Anterior cingulate cortex (tissue), 58 donors: ENCODE results near the gene ALDH1A3.

Source experiments
- DNase-seq, 58 donors: peaks; one replicate each; lab custom pipeline; 2025; lab: John Stamatoyannopoulos, UW

The ALDH1A3 gene

DNA sequence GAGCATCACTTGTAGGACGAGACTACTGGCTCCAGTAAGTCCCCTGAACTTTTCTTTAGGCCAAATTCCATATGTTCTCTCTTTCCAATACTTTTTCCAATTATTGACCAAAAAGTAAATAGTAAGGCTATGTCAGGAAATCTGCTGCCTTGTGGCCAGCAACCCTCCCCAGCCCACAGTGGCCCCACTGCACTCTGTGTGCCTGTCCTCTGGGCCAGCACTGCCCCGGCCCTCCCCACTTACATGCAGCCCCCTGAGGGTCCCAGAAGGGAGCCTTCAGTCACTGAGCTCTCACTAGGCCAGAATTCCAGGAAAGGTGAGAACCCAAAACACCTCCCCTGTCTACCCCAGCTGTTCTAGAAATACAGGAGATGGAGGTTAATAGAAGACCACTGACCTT lies 21.3 kb upstream of the ALDH1A3 start:
- no peak for DNase-seq

DNA sequence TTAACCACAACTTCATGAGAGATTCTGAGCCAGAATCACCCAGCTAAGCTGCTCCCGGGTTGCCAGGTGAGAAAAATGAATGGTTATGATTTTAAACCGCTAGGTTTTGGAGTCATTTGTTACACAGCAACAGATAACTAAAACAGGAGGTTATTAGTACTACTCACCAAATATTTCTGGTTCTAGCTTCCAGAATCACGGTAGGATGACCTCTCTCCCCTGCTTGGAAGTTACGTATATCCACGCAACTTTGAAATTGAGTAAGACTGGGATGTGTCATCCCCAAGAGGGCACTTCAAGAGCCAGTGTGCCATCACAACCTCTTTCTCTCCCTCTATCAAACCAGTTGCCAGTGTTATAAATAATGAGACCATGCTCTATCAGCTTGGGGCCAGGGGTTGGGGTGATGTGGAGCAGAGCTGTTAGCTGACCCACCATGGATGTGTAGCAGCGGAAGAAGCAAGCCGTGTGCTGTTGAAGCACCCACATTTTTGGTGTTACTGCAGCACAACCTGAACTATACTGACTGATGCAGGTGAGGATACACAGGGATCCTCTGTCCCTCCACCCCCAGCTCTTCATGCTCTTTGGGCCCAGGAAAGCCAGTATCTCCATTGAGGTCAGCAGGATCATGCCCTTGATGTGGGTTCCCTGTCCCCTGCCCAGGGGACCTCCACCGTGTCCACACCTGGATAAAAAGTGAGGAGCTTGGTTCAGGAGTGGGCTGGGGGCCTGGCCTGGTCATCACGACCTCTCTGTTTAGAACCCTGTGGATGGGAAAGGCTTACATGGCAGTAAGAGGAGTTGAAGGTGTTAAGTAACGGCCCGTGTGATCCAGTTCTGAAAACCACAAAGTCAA lies 19.4 kb upstream of the ALDH1A3 start:
- no peak for DNase-seq

DNA sequence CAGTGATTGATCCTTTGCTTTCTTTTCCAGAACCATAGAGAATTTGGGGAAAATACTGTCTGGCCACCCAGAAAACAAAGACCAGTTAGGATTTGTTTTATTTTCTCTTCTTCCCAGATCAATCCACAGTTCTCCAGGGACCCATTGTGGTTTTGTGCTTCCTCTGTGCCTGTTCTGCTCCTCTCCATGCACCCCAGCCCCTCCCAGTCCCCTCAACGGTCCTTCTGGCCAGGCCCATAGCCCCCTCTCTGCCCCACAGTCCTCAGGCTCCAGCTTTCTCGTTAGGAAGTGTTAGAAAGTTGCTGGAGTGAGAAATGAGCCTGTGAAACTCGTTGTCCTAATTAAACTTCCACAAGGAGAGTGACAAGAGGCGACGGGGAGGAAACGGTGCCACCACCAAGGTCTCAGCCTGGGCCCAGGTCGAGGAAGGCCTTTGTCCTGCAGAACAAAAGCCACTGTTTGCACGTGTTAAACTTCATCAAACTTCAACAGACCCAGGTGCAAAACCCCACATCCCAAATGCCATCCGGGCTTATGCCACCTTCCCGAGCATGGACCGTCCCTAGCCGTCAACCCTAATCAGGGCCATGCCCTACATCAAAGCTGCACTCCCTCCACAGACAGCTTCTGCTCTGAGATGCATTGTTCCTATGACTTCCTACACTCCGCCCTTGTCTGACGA lies 18.7 kb upstream of the ALDH1A3 start:
- DNase-seq: no peak

DNA sequence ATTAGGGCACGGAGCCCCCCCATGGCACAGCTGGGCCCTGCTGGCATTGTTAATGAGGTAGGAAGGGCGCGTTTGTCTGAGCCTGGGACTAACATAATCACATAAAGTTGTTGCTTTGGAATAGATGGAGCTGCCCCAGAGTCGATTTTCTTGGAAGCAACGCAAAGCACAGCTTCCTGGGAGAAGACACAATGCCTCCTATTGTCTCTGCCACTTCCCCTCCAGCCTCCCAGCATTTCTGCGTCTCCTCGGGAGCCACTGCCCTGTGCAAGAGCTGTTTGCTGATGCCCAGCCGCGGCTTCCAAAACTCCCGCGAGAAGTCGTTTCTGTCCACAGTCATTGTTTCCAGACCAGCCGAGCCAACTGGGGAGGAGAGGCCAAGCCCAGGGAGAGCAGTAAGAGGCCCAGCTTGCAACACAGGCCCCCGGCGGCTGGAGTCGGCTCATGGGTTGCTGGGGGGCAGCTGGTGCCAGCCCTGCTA lies 18.1 kb upstream of the ALDH1A3 start:
- DNase-seq: peak in 50 of 58 donors; percentile 2 to 91 (median 68)

GRCh38 chr15:100862162-100862561 lies 17.5 kb upstream of the ALDH1A3 start:
- no peak for DNase-seq

GRCh38 chr15:100863075-100863795 lies 16.4 kb upstream of the ALDH1A3 start:
- DNase-seq: no peak

GRCh38 chr15:100863796-100864267 lies 15.8 kb upstream of the ALDH1A3 start:
- DNase-seq: peak in 49 of 58 donors; percentile 5 to 88 (median 62)

DNA sequence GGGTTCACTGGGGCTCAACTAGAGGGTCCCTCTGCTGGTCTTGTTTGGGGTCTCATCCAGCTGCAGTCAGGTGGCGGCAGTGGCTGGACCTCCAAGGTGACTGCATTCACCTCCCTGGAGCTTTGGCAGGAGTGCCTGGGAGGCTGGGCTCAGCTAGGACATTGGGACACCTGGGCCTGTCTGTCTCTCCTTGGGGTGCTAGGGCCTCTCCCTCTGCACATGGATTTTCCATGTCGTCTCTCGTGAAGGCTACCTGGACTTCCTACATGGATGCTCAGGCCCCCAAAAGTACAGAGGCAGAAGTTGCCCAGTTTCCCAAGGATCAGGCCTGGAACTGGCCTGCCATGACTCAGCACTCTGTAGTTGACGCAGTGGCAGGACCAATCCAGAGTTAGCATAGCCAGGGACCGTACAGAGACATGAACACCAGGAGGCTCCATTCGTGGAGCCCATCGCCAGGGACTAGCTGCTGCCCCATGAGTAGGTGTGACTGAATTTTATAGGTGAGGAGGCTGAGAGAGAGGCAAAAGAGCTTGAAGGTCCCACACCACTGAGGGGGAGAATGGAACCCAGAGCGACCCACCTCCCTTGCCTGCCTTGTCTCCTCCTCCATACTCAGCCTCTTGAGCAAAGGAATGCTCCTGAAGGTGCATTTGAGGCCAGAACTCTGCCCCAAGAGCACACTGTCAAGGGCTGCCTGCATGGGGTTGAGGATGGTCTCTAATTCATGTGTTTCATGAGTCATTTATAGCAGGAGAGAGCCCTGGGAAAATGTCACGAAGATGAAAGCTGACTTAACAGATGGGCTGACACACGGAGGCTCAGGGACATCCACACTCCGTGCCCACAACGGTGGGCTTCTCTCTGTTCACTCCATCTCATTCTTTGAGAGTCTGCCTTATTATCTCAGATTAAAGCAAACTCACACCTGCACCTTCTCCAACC lies 13.0 kb upstream of the ALDH1A3 start:
- DNase-seq: no peak

- DNase-seq: no peak
Observed at GRCh38 chr15:100867433-100867832, 12.2 kb upstream of the ALDH1A3 start.

DNA sequence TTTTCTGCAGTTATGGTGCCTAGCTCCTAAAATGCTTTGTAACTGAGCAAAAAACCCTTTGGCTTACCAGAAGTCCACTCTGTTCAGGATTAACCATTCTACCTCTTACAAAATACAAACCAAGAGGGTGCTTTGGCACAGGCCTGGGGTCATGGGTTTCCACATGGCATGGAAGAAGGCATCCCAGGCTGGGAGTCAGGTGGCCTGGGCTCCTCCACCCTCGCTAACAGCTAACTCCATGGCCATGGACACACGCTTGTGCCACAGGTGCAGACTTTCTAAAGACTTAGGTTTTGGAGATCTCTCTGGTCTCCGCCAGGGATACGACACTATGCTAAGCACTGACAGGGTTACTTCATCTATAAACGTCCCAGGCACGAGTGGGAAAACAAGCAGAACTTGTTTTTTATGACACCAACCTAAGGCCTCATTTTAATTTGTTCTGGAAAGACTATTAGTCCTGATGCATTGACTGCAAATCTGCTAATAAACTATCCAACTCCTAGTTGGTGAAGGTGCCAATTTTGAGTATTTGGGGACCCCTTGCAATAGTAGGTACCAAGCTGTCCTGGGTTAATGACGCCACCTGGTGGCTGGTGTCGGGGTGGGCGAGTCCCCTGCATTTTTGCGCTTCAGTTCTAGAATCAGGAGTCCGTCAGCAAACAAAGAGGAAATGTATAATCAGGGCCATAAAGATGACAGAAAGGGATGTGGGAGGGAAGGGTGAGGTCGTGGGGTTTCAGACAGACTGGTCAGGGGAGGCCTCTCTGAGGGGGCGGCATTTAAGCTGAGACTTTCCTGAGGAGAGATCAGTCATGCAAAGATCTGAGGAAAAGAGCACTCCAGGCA lies 10.3 kb upstream of the ALDH1A3 start:
- DNase-seq: no peak

GRCh38 chr15:100873029-100873677 lies 6.5 kb upstream of the ALDH1A3 start:
- peak in 40 of 58 donors; percentile 4 to 75 (median 35) for DNase-seq

- DNase-seq: no peak
Observed at GRCh38 chr15:100875495-100875894, 4.1 kb upstream of the ALDH1A3 start.

DNA sequence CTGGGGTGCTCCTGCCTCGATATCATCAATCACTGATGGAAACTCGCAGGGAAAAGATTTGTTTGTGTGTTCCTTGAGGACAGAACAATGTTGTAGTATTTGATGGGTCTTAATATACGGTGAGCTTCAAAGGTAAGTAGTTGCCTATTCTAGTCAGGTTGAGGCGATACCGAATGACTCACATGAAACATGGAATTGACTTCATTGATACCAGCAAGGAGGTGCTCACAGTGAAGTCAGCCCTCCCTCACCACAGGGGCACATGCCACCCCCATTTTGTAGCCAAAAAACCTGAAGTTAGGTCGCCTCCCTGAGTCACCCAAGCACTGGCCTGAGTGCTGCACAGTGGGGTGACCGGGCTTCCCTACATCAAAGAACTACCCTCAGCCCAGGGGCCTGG lies 3.7 kb upstream of the ALDH1A3 start:
- no peak for DNase-seq

DNA sequence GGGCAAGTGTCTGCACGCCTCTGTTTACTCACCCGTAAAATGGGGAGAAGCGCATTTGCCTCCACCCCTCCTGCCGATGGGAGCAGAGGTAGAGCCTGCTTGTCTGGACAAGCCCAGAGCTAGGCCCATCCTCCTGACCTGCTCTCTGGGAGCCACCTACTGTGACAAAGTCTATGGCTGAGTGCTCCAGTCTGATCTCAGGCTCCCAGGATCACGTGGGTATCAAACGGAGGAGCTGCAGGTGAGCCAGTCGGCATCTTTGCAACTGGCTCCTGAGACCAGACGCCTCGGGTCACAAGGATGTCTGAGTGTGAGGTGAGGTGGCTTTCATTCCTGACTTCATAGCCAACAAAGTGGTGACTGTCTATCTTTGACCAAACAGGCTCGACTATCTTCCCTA lies 2.1 kb upstream of the ALDH1A3 start:
- no peak for DNase-seq

DNA sequence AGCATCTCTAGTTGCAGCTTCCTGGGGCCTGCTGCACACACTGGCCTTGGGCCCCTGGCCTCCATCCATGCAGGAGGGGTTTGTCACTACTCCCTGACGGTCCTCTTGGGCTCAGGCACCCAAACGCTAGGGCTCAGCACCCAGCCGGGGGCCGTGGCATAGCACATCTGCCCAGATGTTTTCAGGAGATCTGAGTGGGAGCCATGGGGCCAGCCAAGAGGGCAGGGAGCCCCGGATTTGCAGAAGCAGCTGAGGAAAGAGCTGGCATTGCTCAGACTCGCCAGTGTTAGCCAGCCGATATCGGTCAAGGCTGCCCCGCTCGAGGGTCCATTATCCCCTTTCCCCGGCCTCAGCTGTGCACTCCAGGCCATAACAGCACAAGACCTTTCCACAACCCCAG lies 1.5 kb upstream of the ALDH1A3 start:
- no peak for DNase-seq

DNA sequence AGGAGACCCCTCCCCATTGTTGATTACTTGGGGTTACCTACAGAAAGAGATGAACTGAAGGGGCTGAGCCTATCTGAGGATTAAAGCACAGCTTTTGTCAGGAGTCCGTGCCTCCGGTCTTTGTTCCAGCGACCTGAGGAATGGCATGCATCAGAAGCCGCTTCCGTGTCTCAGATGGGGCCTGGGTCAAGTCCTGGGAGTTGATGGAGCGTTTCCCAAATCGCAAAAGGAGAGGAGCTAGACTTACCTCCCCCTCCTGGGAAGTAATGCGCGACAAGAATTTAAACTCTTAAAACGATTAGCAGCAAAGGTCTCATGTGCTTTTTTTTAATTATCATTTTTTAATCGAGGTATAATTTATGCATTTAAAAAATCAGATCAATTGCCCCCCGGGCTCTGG lies 983 bp upstream of the ALDH1A3 start:
- DNase-seq: no peak

- DNase-seq: no peak
Observed at GRCh38 chr15:100879061-100879463, 569 bp upstream of the ALDH1A3 start.

DNA sequence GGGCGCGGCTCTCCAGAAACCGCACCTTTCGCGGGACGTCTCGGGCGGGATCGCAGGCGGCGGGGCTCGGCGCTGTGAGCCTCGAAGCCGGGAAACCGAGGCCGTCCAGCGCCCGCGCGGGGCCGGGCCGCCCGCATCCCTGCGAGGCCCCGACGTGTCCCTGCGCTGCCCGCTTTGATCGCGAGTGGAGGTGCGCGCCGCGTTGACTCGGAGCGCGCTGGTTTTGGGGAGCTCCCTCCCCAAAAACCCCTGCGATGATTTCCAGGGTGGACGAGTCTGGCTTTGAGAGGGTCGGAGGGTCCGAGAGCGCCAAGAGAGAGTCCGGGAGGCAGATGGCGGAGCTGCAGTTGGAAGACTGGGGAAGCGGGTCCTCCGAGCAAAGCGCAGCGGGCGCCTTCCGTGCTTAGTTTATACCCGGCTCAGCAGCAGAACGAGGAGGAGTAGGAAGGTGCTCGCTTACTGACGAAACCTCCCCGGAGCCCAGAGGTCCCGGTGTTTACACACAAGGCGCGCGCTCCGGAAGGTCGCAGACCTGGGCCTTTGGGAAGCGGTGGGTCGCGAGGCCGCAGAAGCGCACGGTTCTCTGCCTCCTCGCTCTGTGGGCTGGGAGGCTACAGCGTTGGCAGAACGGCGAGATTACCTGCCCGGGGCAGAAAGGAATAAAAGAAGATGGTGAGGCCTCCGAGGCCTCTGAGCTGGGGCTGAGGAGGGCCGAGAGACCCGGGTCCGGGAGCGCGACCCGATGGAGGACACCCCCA lies 687 bp downstream of the ALDH1A3 start:
- DNase-seq: no peak
